Erythroblast (primary cell): Measurements from ENCODE around the gene FAM120AOS.

Experiments used
- GATA1 ChIP-seq: IDR thresholded peaks from 2 replicates; pipeline ENCODE4 v1.6.1; 2011; ENCODE audit warnings: low read depth, mild to moderate bottlenecking, control low read depth, low read length, moderate library complexity
- POLR2A ChIP-seq: IDR thresholded peaks from 2 replicates; pipeline ENCODE4 v1.6.1; 2011; ENCODE audit warnings: mild to moderate bottlenecking, low read length

DNA sequence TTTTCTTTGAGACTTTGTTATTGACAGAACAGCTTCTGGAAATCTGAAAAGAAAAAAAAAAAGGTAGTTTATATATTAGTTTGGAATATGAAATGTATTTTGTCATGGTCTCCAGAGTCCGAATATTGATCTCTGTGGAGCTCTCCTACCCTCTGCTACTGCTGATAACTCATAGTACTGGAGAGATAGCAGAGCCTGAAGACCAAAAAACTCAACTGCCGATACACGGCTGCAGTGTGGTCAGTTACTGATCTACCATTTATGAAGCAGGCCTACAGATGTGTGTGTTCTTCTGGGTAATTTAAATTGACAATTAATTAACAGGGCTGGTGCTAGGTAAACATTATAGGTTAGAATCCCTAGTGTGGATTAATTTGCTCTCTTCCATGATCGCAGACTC lies 5.7 kb downstream of the FAM120AOS start:
- TF ChIP-seq POLR2A (no peak), GATA1 (no peak)
